GM21786 (cell line): ENCODE measurements around the gene STK32A.

Source experiments
- ATAC-seq: cut with Tn5 transposase; IDR thresholded peaks from one replicate; pipeline ENCODE4 v1.9.1; 2021; ENCODE audit not compliant: unreplicated experiment

Gene STK32A

DNA sequence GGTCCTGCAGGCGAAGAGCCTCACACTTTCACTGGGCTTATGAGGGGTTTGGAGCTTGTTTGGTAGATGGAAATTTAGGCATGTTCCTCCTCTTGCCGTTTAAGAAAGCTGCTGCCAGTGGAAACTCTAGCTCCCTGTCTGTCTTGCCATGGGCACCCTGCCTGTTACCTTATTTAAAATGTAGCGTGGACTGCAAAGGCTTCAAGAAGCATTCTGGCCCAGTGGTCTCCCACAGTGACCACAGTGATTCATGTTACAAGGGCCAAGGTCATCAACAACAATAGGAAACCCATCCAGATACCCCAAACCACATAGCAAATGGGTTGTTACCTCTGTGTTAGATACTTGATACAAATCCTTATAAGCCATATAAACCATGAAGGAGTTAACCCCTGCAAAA lies 178.4 kb downstream of the STK32A start:
- no peak for ATAC-seq

DNA sequence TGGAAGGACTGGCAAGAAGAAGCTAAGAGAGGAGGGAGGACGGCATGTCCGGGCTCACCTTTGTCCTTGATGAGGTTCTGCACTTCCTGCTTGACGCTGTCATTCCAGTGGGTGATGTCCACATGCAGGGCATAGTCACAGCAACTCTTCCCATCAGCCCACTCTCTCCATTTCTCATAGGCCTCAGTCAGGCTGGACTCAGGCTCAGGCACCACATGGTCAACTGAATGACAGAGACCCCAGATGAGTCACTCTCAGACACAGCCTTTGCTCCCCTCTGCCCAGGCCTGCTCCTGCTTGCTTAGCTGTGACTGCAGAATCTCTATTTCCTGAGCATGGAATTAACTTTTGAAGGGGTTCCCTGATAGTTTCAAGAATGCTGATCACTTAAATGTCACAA lies 180.8 kb downstream of the STK32A start:
- no peak for ATAC-seq

DNA sequence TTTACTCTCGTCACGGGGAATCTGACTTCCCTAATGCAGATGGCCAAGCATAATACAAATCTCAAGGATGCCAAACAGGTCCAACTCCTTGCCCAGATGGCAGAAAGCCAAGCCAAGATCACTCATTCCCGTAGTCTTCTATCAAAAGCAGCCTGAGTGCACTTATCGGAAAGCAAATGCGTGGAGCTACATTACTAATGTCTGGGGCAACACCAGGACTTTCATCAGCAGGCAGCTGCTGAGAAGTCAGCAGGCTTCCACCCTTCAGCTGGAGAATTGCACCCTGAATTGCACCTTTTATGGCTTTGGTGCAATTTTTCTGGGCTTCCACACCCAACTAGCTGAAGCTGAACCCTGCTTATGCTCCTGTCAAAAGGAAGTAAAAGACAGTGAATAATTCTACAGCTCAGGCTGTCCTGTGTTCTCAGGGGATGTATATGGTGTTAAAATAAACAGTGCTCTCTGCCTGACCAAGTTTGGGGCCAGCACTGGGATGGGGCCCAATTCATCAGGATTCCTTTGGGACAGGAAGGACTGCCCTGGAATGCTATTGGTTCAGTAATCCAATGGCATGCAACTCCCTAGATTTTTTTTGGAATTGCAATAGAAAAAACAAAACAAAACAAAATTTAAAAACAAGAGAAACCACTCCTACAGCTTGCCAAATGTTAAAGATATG lies 182.4 kb downstream of the STK32A start:
- ATAC-seq, result no peak

DNA sequence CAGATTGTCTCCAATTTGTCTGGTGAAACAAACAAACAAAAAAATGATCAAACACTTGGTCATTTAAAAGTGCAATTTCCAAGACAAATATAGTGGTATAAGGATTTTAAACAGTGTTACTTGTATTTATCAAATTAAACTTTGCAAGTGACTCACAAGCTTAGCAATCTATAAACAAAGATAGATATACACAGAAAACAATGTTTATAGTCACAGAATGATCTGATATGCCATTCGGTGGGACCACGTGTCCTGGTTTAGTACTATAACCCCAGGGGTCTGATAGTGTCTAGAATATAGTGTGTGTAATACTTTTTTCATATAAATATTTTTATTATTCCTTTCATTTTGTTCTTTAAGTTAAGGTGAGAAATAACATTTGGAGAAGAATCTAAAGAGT lies 183.8 kb downstream of the STK32A start:
- ATAC-seq, result no peak

DNA sequence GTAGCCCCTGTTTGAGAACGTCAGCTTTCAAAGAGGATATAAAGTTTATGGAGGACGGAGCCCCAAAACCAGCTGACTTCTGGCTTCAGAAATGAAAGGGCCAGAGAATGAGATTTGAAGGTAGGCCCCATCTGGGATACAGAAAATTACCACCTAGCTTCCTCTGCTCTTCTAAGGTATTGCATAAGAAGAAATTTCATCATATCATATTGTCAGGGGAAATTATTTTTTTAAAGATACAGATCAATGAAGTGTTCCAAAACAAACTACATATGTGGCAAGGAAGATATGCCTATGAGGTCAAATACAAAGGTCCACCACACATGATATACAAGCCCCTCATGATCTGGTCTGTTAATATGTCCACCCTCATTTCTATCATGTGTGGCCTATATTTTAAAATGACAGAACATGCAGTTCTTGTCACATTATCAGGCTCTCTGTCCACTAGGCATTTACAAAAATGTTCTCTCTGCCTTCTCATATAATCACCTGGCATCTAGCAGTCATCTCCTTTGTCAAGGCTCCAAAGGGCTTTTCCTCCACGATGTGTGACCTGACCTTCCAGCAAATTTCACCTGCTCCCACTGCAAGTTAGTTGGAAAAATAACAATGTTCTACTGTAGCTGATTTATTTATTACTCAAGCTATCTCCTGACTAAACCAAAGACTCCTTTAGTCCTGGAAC lies 192.0 kb downstream of the STK32A start:
- no peak for ATAC-seq

DNA sequence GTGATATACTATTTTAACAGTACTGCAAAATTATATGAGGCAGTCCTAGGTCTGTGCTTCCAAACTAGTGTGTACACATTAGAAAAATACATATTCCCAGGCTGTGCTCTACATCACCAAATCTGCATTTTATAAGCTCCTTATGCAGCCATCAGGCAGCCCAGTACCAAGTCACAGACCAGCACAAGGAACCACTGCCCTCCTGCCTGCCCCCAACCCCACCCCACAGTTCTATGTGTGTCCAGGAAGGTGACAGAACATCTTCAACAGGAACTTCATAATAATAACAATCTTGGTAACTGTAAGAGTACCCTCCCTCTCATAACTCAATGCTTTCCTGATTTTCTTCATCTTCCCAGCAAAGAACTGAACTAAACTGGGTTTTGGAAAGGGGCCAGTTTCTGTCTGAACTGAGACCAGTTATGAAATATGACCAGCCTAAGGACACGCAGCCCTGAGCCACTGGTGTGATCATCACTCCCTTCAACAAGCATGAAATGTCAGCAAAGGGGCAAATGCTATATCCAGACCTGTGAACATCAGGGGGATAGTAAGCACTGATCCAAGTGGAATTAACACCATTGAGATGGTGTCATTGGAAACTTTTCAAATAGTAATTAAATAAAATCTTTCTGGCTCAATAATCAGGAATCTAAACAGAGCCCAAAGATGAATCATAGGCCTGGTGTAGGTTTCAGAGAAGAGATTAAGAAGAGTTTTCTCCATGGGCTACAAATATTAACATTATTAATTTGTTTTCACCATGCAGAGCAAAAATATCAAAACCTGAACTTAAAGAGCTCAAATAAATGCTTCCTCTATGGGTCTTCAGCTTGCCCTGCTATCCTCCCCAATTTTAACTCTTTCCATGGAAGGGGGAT lies 192.9 kb downstream of the STK32A start:
- ATAC-seq, result no peak

DNA sequence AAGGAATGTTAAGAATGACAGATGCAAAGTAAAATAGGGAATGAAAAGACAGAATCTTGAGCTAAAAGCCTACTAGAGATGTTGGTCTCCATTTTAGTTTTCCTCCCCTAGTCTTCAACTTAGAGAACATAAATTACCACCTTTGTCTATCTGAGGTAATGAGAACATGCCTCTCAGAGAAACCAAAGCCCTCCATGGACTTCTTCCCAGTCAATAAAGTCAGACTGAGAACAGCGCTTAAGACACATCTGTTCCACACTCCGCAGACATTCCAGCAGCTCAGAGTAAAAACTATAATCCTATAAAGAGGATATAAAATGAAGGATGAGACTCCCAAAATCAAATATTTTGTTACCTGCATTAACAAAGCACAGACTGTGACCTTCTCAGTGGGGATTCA lies 195.8 kb downstream of the STK32A start:
- no peak for ATAC-seq

DNA sequence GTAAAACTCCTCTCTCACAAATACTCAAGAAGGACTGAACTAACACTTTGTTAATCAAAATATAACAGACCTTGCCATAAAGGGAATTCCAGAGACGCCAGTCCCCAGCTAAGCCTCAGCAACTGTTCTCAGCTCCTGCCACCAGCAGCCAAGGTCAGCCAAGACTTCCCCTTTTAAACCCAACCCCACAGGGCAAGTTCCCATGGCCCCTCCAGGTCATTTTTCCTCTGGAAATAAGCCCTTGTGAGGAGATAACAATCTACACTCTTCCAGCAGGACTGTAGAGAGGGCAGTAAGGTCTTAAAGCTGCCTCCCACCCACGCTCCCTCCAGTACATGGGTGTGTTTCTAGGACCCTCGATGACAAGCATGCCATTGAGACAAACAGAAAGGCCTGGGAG lies 196.8 kb downstream of the STK32A start:
- no peak for ATAC-seq

DNA sequence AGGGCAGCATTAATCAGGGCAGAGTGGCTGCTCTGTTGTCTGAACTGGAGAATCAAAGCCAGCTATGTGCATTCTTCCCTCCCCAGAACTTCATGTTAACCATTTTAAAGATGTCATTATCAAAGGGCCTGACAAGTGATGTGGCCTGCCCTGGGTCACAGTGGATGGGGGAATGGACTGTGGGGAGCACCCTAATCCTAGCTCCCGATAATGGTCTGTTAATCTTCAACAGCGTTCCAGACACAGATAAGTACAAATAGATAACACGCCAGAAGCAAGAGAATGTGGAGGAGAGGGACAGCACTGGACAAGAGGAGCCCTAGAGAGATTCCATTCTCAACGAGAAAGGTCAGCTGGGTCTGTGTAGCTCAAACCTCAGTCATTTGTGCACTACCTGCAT lies 197.5 kb downstream of the STK32A start:
- ATAC-seq, result no peak

DNA sequence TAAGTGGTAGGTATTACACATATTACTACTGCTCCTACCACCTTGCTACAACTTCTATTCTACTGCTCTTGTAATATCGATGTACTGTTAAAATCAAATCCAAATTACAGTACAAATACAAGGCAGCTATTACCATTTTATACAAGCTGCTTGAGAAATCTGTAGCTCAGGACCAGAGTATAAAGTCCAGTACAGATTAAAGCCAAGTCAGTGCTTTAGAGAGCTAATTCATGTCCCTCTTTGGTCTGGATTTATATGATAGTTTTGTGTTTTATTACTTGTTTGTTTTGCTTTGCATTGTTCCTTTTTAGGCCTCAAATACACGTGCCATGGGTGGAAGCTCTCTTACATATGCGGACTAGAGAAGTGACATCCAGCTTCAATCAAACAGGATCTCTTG lies 199.2 kb downstream of the STK32A start:
- no peak for ATAC-seq

DNA sequence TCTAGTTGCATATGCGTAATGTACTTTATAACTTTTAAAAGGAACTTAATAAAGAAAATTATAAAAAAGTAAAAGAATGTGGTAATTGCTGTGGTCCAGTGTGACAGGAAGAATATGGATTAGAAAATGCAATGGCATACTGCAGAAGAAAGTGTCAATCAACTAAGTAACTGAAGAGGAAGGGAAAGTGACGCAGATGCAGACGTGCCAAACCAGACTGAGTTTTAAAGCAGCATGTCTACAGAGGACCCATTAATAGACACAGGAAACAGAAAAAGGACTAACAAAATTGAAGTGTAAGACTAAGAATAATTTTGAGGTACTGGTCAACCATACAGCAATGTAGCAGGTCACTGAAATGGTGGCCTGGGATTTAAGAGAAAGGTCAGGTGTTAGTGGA lies 201.8 kb downstream of the STK32A start:
- no peak for ATAC-seq

DNA sequence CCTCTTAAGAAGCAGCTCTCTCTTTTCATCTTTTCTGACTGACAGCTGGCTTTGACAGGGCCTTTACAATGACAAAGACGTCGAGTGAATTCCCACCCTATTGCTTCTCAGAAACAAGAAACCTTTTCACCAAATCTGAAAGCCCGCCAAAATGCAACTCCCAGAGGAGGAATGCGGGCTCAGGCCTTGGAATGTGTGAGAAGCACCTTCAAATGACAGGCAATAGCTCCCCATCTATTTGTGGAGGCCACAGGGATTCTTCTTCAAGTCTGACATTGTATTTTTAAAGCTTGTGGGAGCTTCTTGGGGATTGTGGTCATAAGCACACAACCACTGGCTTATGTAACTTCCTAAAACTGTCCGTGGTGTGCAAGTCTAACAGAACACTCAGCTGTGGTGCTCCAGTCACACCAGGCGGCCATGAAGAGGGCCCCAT lies 202.4 kb downstream of the STK32A start:
- no peak for ATAC-seq
